ENCODE results near the gene DLGAP4.

GRCh38 chr20:36549942-36550789 is 244.0 kb downstream of the DLGAP4 start:
- no peak for TF ChIP-seq BHLHE40 (IDR thresholded peaks at IDR 0.05; ENCODE audit: borderline replicate concordance)
- no peak for TF ChIP-seq FOXK2 (IDR thresholded peaks at IDR 0.05)
